GM18508 (cell line): Measurements from ENCODE around the gene CST9.

ENCODE experiments used
- ATAC-seq: cut with Tn5 transposase; IDR thresholded peaks from one replicate; pipeline ENCODE4 v1.9.1; 2021; ENCODE audit warnings: moderate number of reproducible peaks; ENCODE audit not compliant: insufficient read depth, unreplicated experiment

CST9 gene

DNA sequence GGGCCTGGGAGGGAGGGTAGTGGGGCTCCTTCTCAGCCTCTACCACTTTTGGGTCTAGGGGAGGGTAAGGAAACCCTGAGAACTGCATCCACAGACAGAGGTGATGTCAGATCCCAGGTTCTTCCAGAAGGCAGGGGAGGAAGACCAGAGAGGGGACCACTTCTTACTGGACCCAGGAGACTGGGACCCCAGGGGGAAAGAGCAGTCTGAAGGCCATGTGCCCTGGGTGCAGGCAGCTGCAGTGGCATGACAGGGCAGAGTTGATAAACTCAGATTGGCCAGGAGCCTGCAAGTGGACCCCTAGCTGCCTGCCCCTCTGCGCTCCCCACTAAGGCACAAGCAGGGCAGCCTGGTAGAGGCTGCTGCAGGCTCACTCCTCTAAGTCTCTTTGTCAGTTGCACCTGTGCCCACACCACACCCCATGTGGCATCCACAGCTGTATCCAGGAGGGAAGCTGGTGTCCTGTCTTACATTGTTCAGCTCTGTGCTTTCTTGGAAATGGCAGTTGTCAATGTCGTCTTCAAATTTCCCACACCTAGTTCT, 40.1 kb downstream of the CST9 start:
- ATAC-seq: no peak

DNA sequence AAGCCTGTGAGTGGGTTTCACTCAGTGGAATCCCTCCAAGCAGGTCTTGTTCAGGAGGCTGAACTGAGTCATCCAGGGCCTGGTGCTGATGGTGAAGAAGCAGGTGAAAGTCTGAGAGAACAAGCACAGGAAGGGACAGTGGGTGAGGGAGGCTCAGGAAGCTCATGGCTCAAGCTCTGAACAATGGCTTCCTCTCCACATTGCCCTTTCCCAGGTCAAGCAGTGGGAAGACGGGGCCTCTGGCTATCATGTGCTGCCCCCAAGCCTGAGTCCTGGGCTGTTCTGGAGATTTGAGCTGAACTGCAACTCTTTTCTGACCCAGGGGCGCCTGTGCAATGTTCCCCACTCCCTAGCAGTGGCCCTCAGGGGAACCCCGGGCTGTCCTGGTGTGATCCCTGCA, 40.8 kb downstream of the CST9 start:
- no peak for ATAC-seq

DNA sequence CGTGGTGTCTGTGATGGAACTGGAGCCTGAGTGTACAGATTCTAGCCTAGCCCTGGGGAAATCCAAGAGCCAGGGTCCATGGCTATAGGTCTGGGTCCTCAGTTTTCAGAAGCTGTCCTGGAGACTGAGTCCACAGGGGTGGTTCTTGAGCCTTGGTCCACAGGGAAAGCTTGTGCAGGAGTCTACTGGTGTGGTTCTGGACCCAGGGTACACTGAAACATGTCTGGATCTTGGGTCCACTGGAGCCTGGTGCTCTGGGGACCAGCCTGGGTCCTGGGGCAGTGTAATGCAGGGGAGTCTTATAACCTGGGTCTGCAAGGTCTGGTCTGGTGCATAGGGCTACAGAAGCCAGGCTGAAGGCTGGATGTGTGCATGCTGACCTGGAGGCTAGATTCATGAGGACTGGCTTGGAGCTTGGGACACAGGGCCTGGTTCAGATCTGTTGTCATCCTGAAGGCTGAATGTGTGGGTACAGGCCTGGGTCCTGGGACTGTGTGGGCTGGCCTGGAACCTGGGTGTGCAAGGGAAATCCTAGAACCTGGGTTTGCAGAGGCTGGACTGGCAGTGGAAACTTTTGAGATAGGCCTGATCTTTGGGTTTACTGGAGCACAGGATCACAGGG, 42.9 kb downstream of the CST9 start:
- no peak for ATAC-seq

DNA sequence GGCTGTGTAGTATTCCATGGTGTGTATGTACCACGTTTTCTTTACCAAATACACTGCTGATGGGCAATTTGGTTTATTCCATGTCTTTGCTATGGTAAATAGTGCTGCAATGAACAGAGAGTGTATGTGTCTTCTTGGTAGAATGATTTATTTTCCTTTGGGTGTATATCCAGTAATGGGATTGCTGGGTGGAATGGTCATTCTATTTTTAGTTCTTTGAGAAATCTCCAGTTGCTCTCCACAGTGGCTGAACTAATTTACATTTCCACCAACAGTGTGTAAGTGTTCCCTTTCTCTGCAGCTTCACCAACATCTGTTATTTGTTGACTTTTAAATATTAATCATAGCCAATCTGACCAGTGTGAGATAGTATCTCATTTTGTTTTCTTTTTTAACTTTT, 51.3 kb downstream of the CST9 start:
- ATAC-seq: no peak
